ENCODE data around the gene RRP1B. TPM values are rescaled to one million over a fixed set of nuclear protein-coding genes. Genes with fewer than 3 reads are reported as not detected.
A peak's percentile ranks its signal among the peaks of the same experiment; 100 is the strongest.

RRP1B gene
- total and polyA plus RNA-seq, 12 donors = 5.0 to 11.3 (median 8.4) TPM

DNA sequence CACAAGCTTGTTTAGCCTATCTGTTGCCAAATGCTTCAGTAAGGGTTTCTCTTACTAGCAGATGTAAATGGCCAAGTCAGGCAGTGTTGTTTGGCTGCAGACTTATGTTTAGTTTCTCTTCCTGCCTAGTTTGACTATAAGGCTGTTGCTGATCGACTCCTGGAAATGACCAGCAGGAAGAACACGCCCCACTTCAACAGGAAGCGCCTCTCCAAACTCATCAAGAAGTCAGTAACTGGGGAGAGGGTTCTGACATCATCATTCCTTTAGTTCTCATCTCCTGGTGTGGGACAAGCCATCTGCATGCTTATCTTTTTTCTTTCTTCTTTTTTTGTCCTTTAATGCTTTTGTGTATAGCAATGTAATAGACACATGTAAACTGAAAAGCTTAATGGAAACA is 25.1 kb downstream of the RRP1B start:
- ATAC-seq (peak; percentile 40 to 66 (median 54)), DNase-seq (no peak)
- intact Hi-C loops (cut with DNase I) = loop anchor here in 1 of 10 donors (10.0 kb wide), 1 partner anchor 60 kb away; no protein-coding TSS in a partner anchor
- no peaks in the 10 kb centered on the region for H3K9me3 ChIP-seq
- no peak overlapping the region for H3K4me3 ChIP-seq
- peaks cover 0 to 100% (median 63%) of the 10 kb centered on the region in 9 donors for H3K36me3 ChIP-seq
- H3K27me3 ChIP-seq = no peaks in the 10 kb centered on the region
- H3K4me1 ChIP-seq = peaks cover 0 to 21% (median 0%) of the 10 kb centered on the region in 9 donors
- no peak for TF ChIP-seq CTCF (IDR thresholded peaks at IDR 0.05)
- peak overlapping the region in 4 of 10 donors; percentile 20 to 66 (median 43) for H3K27ac ChIP-seq
- 61 to 66% methylated on average over 3 of the region's 3 CpGs for WGBS, 2 donors

DNA sequence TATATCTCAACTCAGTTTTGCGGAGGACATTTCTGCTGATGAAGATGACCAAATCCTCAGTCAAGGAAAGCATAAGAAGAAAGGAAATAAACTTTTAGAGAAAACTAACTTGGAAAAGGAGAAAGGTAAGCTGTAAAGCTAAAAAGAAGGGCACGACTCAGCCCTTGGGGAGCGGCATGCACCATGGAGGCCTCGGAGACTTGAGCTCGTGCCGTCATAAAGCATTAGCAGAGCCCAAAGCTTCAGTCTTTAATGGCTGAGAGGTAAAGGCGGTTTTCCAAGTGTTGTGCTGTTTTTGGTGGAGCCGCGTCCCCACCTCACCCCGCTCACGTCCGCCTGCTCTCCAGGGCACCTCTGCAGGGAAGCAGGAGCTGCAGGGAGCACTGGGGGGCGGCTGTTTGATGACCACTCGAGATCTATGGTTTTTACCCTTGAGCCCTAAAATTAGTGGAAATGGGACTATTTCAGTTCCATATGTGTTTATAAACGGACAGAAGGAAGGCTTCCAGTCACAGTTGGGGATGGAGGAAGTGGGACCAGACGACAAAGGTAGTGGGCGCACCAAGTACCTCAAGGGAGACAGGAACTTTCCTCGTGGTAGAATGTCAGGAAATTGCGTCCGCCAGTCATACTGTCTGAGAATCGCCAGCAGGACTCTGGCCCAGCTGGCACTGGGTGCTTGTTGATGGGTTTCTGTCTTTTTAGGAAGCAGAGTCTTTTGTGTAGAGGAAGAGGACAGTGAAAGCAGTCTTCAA is 27.6 kb downstream of the RRP1B start:
- Histone ChIP-seq H3K4me1 (peaks cover 0 to 21% (median 0%) of the 10 kb centered on the region in 9 donors), H3K4me3 (no peak overlapping the region), H3K27me3 (no peaks in the 10 kb centered on the region), H3K27ac (peak overlapping the region in 1 of 10 donors; percentile 52), H3K9me3 (no peaks in the 10 kb centered on the region), H3K36me3 (peaks cover 0 to 100% (median 83%) of the 10 kb centered on the region in 9 donors)
- ATAC-seq = peak in 1 of 8 donors; percentile 26
- no peak for TF ChIP-seq CTCF (IDR thresholded peaks at IDR 0.05)
- intact Hi-C loops (cut with DNase I) = loop anchor here in 1 of 10 donors (10.0 kb wide), 1 partner anchor 58 kb away; no protein-coding TSS in a partner anchor
- no peak for DNase-seq
- WGBS, 2 donors = 88 to 91% methylated on average over 21 of the region's 21 CpGs

DNA sequence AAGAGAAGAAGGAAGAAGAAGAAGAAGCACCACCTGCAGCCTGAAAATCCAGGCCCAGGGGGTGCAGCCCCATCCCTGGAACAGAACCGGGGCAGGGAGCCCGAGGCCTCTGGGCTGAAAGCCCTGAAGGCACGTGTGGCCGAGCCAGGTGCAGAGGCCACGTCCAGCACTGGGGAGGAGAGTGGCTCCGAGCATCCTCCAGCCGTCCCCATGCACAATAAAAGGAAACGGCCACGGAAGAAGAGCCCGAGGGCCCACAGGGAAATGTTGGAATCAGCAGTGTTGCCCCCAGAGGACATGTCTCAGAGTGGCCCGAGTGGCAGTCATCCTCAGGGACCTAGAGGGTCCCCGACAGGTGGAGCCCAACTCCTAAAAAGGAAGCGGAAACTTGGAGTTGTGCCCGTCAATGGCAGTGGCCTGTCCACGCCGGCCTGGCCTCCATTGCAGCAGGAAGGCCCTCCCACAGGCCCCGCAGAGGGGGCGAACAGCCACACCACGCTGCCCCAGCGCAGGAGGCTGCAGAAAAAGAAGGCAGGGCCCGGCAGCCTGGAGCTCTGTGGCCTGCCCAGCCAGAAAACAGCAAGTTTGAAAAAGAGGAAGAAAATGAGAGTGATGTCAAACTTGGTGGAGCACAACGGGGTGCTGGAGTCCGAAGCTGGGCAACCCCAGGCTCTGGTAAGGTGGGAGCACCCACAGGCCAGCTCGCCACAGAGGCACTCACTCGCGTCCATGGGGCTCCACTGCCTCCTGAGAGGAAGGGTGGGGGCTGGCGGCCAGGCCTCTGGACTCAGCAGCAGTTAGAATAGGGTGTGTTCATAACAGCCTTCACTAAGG is 28.4 kb downstream of the RRP1B start:
- intact Hi-C loops (cut with DNase I) = loop anchor here in 1 of 10 donors (10.0 kb wide), 1 partner anchor 57 kb away; no protein-coding TSS in a partner anchor
- WGBS, 2 donors = 67 to 70% methylated on average over 27 of the region's 27 CpGs
- H3K4me3 ChIP-seq = no peak overlapping the region
- ATAC-seq (peak in 6 of 8 donors; percentile 20 to 47 (median 43)), DNase-seq (peak in 1 of 2 donors; percentile 22)
- TF ChIP-seq CTCF (IDR thresholded peaks at IDR 0.05) = no peak
- H3K4me1 ChIP-seq = peaks cover 0 to 21% (median 0%) of the 10 kb centered on the region in 9 donors
- peaks cover 0 to 100% (median 85%) of the 10 kb centered on the region in 9 donors for H3K36me3 ChIP-seq
- no peaks in the 10 kb centered on the region for H3K9me3 ChIP-seq
- H3K27ac ChIP-seq = peak overlapping the region in 4 of 10 donors; percentile 1 to 52 (median 26)
- H3K27me3 ChIP-seq = no peaks in the 10 kb centered on the region

GRCh38 chr21:43688906-43689305 is 29.5 kb downstream of the RRP1B start:
- DNase-seq (no peak), ATAC-seq (no peak)
- H3K9me3 ChIP-seq = no peaks in the 10 kb centered on the region
- TF ChIP-seq CTCF (IDR thresholded peaks at IDR 0.05) = no peak
- WGBS, 2 donors = 93 to 97% methylated on average over 12 of the region's 12 CpGs
- H3K36me3 ChIP-seq = peaks cover 0 to 100% (median 82%) of the 10 kb centered on the region in 9 donors
- no peak overlapping the region for H3K4me3 ChIP-seq
- no peaks in the 10 kb centered on the region for H3K27me3 ChIP-seq
- H3K4me1 ChIP-seq = peaks cover 0 to 21% (median 0%) of the 10 kb centered on the region in 9 donors
- H3K27ac ChIP-seq = no peak overlapping the region
- intact Hi-C loops (cut with DNase I) = loop anchor here in 1 of 10 donors (10.0 kb wide), 1 partner anchor 56 kb away; no protein-coding TSS in a partner anchor
